Stomach (tissue), 9 donors: Measurements from ENCODE around the gene PIGL. TPM values are rescaled to one million over a fixed set of nuclear protein-coding genes. Genes with fewer than 3 reads are reported as not detected.

Experiments
- DNase-seq, 2 donors: peaks; one replicate each; pipeline versions ENCODE4 v3.0.0 to v3.0.0-alpha.2; 2013 to 2019
- H3K27ac ChIP-seq, 5 donors: fragments of 200-600 bp in 4 of 5; sonication (generic) in 4 of 5; one replicate each; pipeline ENCODE4 v1.5.1; 2013 to 2019; ENCODE audit warnings: mild to moderate bottlenecking in 1 of 5, moderate library complexity in 1 of 5
- H3K27me3 ChIP-seq, 3 donors: fragments of 200-600 bp; sonication (generic); one replicate each; pipeline ENCODE4 v1.5.1; 2017 to 2019; ENCODE audit warnings: mixed run types in 1 of 3
- H3K36me3 ChIP-seq, 4 donors: fragments of 200-600 bp; sonication (generic); 1 replicate in 3 of 4; 2 replicates in 1 of 4; pipeline ENCODE4 v1.5.1; 2016 to 2019
- H3K4me1 ChIP-seq, 4 donors: fragments of 200-600 bp; sonication (generic); one replicate each; pipeline ENCODE4 v1.5.1; 2016 to 2019
- H3K4me3 ChIP-seq, 4 donors: fragments of 200-600 bp; sonication (generic) in 3 of 4; one replicate each; pipeline ENCODE4 v1.5.1; 2016 to 2019; ENCODE audit warnings: mild to moderate bottlenecking in 1 of 4
- H3K9me3 ChIP-seq, 4 donors: fragments of 200-600 bp; sonication (generic); one replicate each; pipeline ENCODE4 v1.5.1; 2016 to 2019
- CTCF ChIP-seq, 7 experiments: fragments of 450-650 bp in 4 of 7; fragments of 200-600 bp in 3 of 7; sonication (generic) in 3 of 7; IDR thresholded peaks; one replicate each; pipeline ENCODE4 v1.5.1; 2016 to 2019; ENCODE audit warnings: antibody characterized with exemption in 7 of 7, control low read depth in 2 of 7, mild to moderate bottlenecking in 1 of 7
- EP300 ChIP-seq: sonication (generic); formaldehyde crosslinking; IDR thresholded peaks from one replicate; pipeline ENCODE4 v1.6.1; 2017; ENCODE audit warnings: antibody characterized with exemption
- POLR2A ChIP-seq, 4 donors: fragments of 450-650 bp; IDR thresholded peaks; one replicate each; pipeline ENCODE4 v1.6.1; 2016; ENCODE audit warnings: antibody characterized with exemption in 4 of 4, control low read depth in 2 of 4, mild to moderate bottlenecking in 1 of 4, moderate library complexity in 1 of 4
- POLR2AphosphoS5 ChIP-seq, 3 donors: sonication (generic); formaldehyde crosslinking; IDR thresholded peaks; one replicate each; pipeline ENCODE4 v1.6.1; 2016; ENCODE audit warnings: antibody characterized with exemption in 3 of 3
- WGBS, 5 donors: extraction: QIAGEN DNeasy Blood & Tissue Kit in 3 of 5; methylation state at CpG; one replicate each; pipeline versions ENCODE4 v1.1.5 to v1.1.7; 2013 to 2018; 5-methylcytosine and 5-hydroxymethylcytosine counted together
- intact Hi-C: fragments of 100-400 bp; cut with DNase I; formaldehyde crosslinking; loops from one replicate; pipeline ENCODE4 v1.15.1; 2023; ENCODE audit warnings: low total_unique reads
- polyA plus RNA-seq, 3 donors: library from polyadenylated mRNA; stranded (reverse); fragments of 200-250 nt; gene quantifications; one replicate each; pipeline ENCODE4 v1.2.3, GENCODE V29; 2013
- total RNA-seq, 5 donors: library from RNA; depleted of rRNA; stranded (reverse); fragments of >200 nt; gene quantifications; one replicate each; pipeline versions ENCODE4 v1.1.0 to v1.2.3, GENCODE V29; 2014 to 2016
- donor health status: healthy with polysubstance abuse.
- donor health status: Bipolar disorder and iron deficiency.
- donor health status: healthy.

PIGL gene
- total and polyA plus RNA-seq, 8 donors: 5.8 to 72.3 (median 35.3) TPM

GRCh38 chr17:16319969-16320368 lies 103.0 kb downstream of the PIGL start:
- DNase-seq: no peak
- TF ChIP-seq POLR2AphosphoS5 (IDR thresholded peaks at IDR 0.05): no peak
- peaks cover 3 to 81% (median 62%) of the 10 kb centered on the region in 4 donors for H3K36me3 ChIP-seq
- no peaks in the 10 kb centered on the region for H3K4me1 ChIP-seq
- H3K27me3 ChIP-seq: no peaks in the 10 kb centered on the region
- intact Hi-C loops: no loop called here
- H3K9me3 ChIP-seq: no peaks in the 10 kb centered on the region
- 60 to 89% (median 80%) methylated on average over 2 to 3 of the region's 3 CpGs for WGBS, 5 donors
- H3K27ac ChIP-seq: no peak overlapping the region
- H3K4me3 ChIP-seq: no peak overlapping the region

- TF ChIP-seq POLR2A (IDR thresholded peaks at IDR 0.05): no peak
- no peaks in the 10 kb centered on the region for H3K27me3 ChIP-seq
- no peaks in the 10 kb centered on the region for H3K4me1 ChIP-seq
- no peaks in the 10 kb centered on the region for H3K9me3 ChIP-seq
- H3K27ac ChIP-seq: no peak overlapping the region
- 83 to 97% (median 87%) methylated on average over 3 of the region's 3 CpGs for WGBS, 5 donors
- peaks cover 3 to 84% (median 62%) of the 10 kb centered on the region in 4 donors for H3K36me3 ChIP-seq
- DNase-seq: no peak
- intact Hi-C loops: no loop called here
- H3K4me3 ChIP-seq: no peak overlapping the region
These were observed 105.6 kb downstream of the PIGL start for GRCh38 chr17:16322636-16323035.

GRCh38 chr17:16325964-16326363 lies 109.0 kb downstream of the PIGL start:
- Histone ChIP-seq H3K27me3 (no peaks in the 10 kb centered on the region), H3K27ac (no peak overlapping the region), H3K4me1 (peaks cover 0 to 16% (median 9%) of the 10 kb centered on the region in 4 donors), H3K9me3 (no peaks in the 10 kb centered on the region), H3K4me3 (no peak overlapping the region), H3K36me3 (peaks cover 3 to 59% (median 49%) of the 10 kb centered on the region in 4 donors)
- 88 to 100% (median 91%) methylated on average over 1 of the region's 1 CpG for WGBS, 5 donors
- no peak for DNase-seq
- TF ChIP-seq POLR2A (IDR thresholded peaks at IDR 0.05) (no peak), EP300 (no peak), POLR2AphosphoS5 (IDR thresholded peaks at IDR 0.05) (no peak), CTCF (IDR thresholded peaks at IDR 0.05) (no peak)
- intact Hi-C loops: no loop called here

GRCh38 chr17:16327018-16327417 lies 110.0 kb downstream of the PIGL start:
- no peak overlapping the region for H3K27ac ChIP-seq
- no peaks in the 10 kb centered on the region for H3K27me3 ChIP-seq
- H3K36me3 ChIP-seq: peaks cover 3 to 50% (median 41%) of the 10 kb centered on the region in 4 donors
- no peak for TF ChIP-seq POLR2AphosphoS5 (IDR thresholded peaks at IDR 0.05)
- H3K9me3 ChIP-seq: no peaks in the 10 kb centered on the region
- intact Hi-C loops: no loop called here
- DNase-seq: no peak
- H3K4me1 ChIP-seq: peaks cover 0 to 22% (median 9%) of the 10 kb centered on the region in 4 donors
- WGBS, 5 donors: 82 to 95% (median 90%) methylated on average over 3 of the region's 3 CpGs
- H3K4me3 ChIP-seq: no peak overlapping the region

GRCh38 chr17:16328997-16329396 lies 112.0 kb downstream of the PIGL start:
- H3K4me1 ChIP-seq: peaks cover 0 to 22% (median 9%) of the 10 kb centered on the region in 4 donors
- WGBS, 5 donors: 8 to 57% (median 26%) methylated on average over 1 of the region's 1 CpG
- peaks cover 0 to 35% (median 29%) of the 10 kb centered on the region in 4 donors for H3K36me3 ChIP-seq
- peak in 1 of 2 donors; percentile 27 for DNase-seq
- no peak overlapping the region for H3K4me3 ChIP-seq
- H3K27me3 ChIP-seq: no peaks in the 10 kb centered on the region
- TF ChIP-seq EP300: no peak
- no peak for TF ChIP-seq POLR2A (IDR thresholded peaks at IDR 0.05)
- TF ChIP-seq CTCF (IDR thresholded peaks at IDR 0.05): no peak
- no peak for TF ChIP-seq POLR2AphosphoS5 (IDR thresholded peaks at IDR 0.05)
- no peaks in the 10 kb centered on the region for H3K9me3 ChIP-seq
- intact Hi-C loops: no loop called here
- peak overlapping the region; percentile 18 to 84 (median 55) for H3K27ac ChIP-seq

GRCh38 chr17:16329519-16330271 lies 112.7 kb downstream of the PIGL start:
- 27 to 45% (median 29%) methylated on average over 11 of the region's 11 CpGs for WGBS, 5 donors
- peak; percentile 59 to 76 for DNase-seq

More at GRCh38 chr17:16329519-16330271, 112.7 kb downstream of the PIGL start:
- Histone ChIP-seq H3K9me3 (no peaks in the 10 kb centered on the region), H3K4me1 (peaks cover 0 to 22% (median 9%) of the 10 kb centered on the region in 4 donors), H3K27me3 (no peaks in the 10 kb centered on the region), H3K36me3 (peaks cover 0 to 28% (median 26%) of the 10 kb centered on the region in 4 donors), H3K4me3 (no peak overlapping the region), H3K27ac (peak overlapping the region; percentile 18 to 84 (median 55))
- peak in 2 of 3 donors; percentile 21 to 40 for TF ChIP-seq POLR2AphosphoS5 (IDR thresholded peaks at IDR 0.05)
- TF ChIP-seq POLR2A (IDR thresholded peaks at IDR 0.05): no peak
- TF ChIP-seq CTCF (IDR thresholded peaks at IDR 0.05): no peak
- no peak for TF ChIP-seq EP300
- intact Hi-C loops: no loop called here
